ENCODE data around the gene RETREG3.
"Not testable (repeated sequence)": the region's sequence is repeated elsewhere in the genome, so short reads cannot be mapped to it uniquely, and the experiment has no call there.

Gene RETREG3

GRCh38 chr17:42623271-42623670 is 14.1 kb upstream of the RETREG3 start:
- no peak overlapping the region for H3K4me3 ChIP-seq (ENCODE audit: low read length)
- no peak for TF ChIP-seq CTCF (IDR thresholded peaks at IDR 0.05; ENCODE audit: insufficient read depth, low read depth, low read length, missing control alignments)
- DNase-seq (ENCODE audit: low read depth): no peak

- DNase-seq (ENCODE audit: low read depth); H3K4me3 ChIP-seq (ENCODE audit: low read length): not testable (repeated sequence)
Measured at GRCh38 chr17:42621987-42622386, 12.8 kb upstream of the RETREG3 start.

GRCh38 chr17:42618442-42619150 is 9.4 kb upstream of the RETREG3 start:
- H3K4me3 ChIP-seq (ENCODE audit: low read length): no peak overlapping the region
- TF ChIP-seq CTCF (IDR thresholded peaks at IDR 0.05; ENCODE audit: insufficient read depth, low read depth, low read length, missing control alignments): peak; percentile 38
- DNase-seq (ENCODE audit: low read depth): peak; percentile 44

GRCh38 chr17:42617956-42618431 is 8.8 kb upstream of the RETREG3 start:
- no peak for DNase-seq (ENCODE audit: low read depth)
- TF ChIP-seq CTCF (IDR thresholded peaks at IDR 0.05; ENCODE audit: insufficient read depth, low read depth, low read length, missing control alignments): no peak
- H3K4me3 ChIP-seq (ENCODE audit: low read length): no peak overlapping the region

GRCh38 chr17:42613699-42614295 is 4.6 kb upstream of the RETREG3 start:
- no peak overlapping the region for H3K4me3 ChIP-seq (ENCODE audit: low read length)
- no peak for TF ChIP-seq CTCF (IDR thresholded peaks at IDR 0.05; ENCODE audit: insufficient read depth, low read depth, low read length, missing control alignments)
- DNase-seq (ENCODE audit: low read depth): no peak

GRCh38 chr17:42612013-42612412 is 2.8 kb upstream of the RETREG3 start:
- no peak overlapping the region for H3K4me3 ChIP-seq (ENCODE audit: low read length)
- no peak for DNase-seq (ENCODE audit: low read depth)
- no peak for TF ChIP-seq CTCF (IDR thresholded peaks at IDR 0.05; ENCODE audit: insufficient read depth, low read depth, low read length, missing control alignments)

- H3K4me3 ChIP-seq (ENCODE audit: low read length): peak overlapping the region; percentile 81
- peak; percentile 26 for DNase-seq (ENCODE audit: low read depth)
Measured at GRCh38 chr17:42609814-42610801, 934 bp upstream of the RETREG3 start.
